ENCODE measurements around the gene PPP2R1A. TPM values are rescaled to one million over a fixed set of nuclear protein-coding genes. Genes with fewer than 3 reads are reported as not detected.

PPP2R1A gene
- total and polyA plus RNA-seq, 4 donors, result 33.6 to 61.6 (median 59.8) TPM

- TF ChIP-seq REST (IDR thresholded peaks at IDR 0.05) (no peak), HNF4A (conservative IDR thresholded peaks at IDR 0.05) (no peak), ATF3 (IDR thresholded peaks at IDR 0.05) (no peak)
Measured at GRCh38 chr19:52226652-52227051, 36.8 kb downstream of the PPP2R1A start (continued).

GRCh38 chr19:52227196-52227940 is 37.5 kb downstream of the PPP2R1A start:
- 90% methylated on average over 10 of the region's 10 CpGs for WGBS
- Histone ChIP-seq H3K4me1 (ENCODE audit: control insufficient read depth in 4 of 4, insufficient read depth in 4 of 4, low read length in 3 of 4) (no peaks in the 10 kb centered on the region), H3K4me3 (ENCODE audit: low read depth in 1 of 3, low read length in 3 of 3) (no peak overlapping the region), H3K9me3 (ENCODE audit: control insufficient read depth in 4 of 4, low read length in 3 of 4) (no peaks in the 10 kb centered on the region), H3K27me3 (ENCODE audit: control insufficient read depth in 4 of 4, insufficient read depth in 4 of 4, low read length in 3 of 4) (no peaks in the 10 kb centered on the region), H3K36me3 (ENCODE audit: control insufficient read depth in 4 of 4, insufficient read depth in 3 of 4, low read depth in 1 of 4, low read length in 3 of 4) (peaks cover 11 to 58% (median 50%) of the 10 kb centered on the region in 4 donors), H3K27ac (ENCODE audit: low read depth in 1 of 2, low read length in 2 of 2) (no peak overlapping the region), H3K9ac (ENCODE audit: low read depth in 1 of 2, low read length in 2 of 2) (no peak overlapping the region)
- TF ChIP-seq REST (IDR thresholded peaks at IDR 0.05) (no peak), TAF1 (conservative IDR thresholded peaks at IDR 0.05) (no peak), SP1 (IDR thresholded peaks at IDR 0.05) (no peak), RXRA (IDR thresholded peaks at IDR 0.05) (no peak), HNF4A (conservative IDR thresholded peaks at IDR 0.05) (no peak), GABPA (IDR thresholded peaks at IDR 0.05 in 1 of 2, conservative IDR thresholded peaks at IDR 0.05 in 1 of 2) (no peak), FOXA2 (IDR thresholded peaks at IDR 0.05) (no peak), HNF4G (IDR thresholded peaks at IDR 0.05) (no peak), MAX (IDR thresholded peaks at IDR 0.05) (no peak), YY1 (IDR thresholded peaks at IDR 0.05) (no peak), RAD21 (IDR thresholded peaks at IDR 0.05) (no peak), ATF3 (IDR thresholded peaks at IDR 0.05) (no peak), EGR1 (IDR thresholded peaks at IDR 0.05; ENCODE audit: low read depth in 2 of 2) (no peak)
- no peak for DNase-seq (ENCODE audit: low spot score)
